Esophagus (tissue), 2 donors: Measurements from ENCODE around the gene ZNF891. TPM values are rescaled to one million over a fixed set of nuclear protein-coding genes. Genes with fewer than 3 reads are reported as not detected.
A peak's percentile ranks its signal among the peaks of the same experiment; 100 is the strongest.

Experiments used
- H3K27ac ChIP-seq, 2 donors: one replicate each; pipeline ENCODE4 v1.5.1; 2013; ENCODE audit warnings: low read depth in 2 of 2, mild to moderate bottlenecking in 2 of 2, inconsistent platforms in 1 of 2, low read length in 1 of 2, moderate library complexity in 1 of 2
- H3K27me3 ChIP-seq, 2 donors: one replicate each; pipeline ENCODE4 v1.6.1; 2013; ENCODE audit warnings: low read length in 2 of 2, control low read depth in 1 of 2, mild to moderate bottlenecking in 1 of 2; ENCODE audit not compliant: insufficient read depth in 2 of 2, control insufficient read depth in 1 of 2
- H3K36me3 ChIP-seq, 2 donors: one replicate each; pipeline ENCODE4 v1.6.1; 2013; ENCODE audit warnings: low read length in 1 of 2; ENCODE audit not compliant: control insufficient read depth in 2 of 2, insufficient read depth in 2 of 2
- H3K4me1 ChIP-seq, 2 donors: one replicate each; pipeline ENCODE4 v1.6.1; 2013; ENCODE audit warnings: low read length in 1 of 2; ENCODE audit not compliant: control insufficient read depth in 2 of 2, insufficient read depth in 2 of 2
- H3K4me3 ChIP-seq, 2 donors: one replicate each; pipeline ENCODE4 v1.5.1; 2013; ENCODE audit warnings: low read length in 2 of 2, mild to moderate bottlenecking in 2 of 2, low read depth in 1 of 2, moderate library complexity in 1 of 2
- H3K9me3 ChIP-seq, 2 donors: one replicate each; pipeline ENCODE4 v1.6.1; 2013; ENCODE audit warnings: mild to moderate bottlenecking in 2 of 2, low read depth in 1 of 2, low read length in 1 of 2, moderate library complexity in 1 of 2; ENCODE audit not compliant: control insufficient read depth in 2 of 2, insufficient read depth in 1 of 2
- WGBS, 2 donors: extraction: QIAGEN DNeasy Blood & Tissue Kit; methylation state at CpG; one replicate each; pipeline ENCODE4 v1.1.7; 2013; 5-methylcytosine and 5-hydroxymethylcytosine counted together
- polyA plus RNA-seq, 2 donors: library from polyadenylated mRNA; stranded (reverse); fragments of 200-250 nt; gene quantifications; one replicate each; pipeline ENCODE4 v1.2.3, GENCODE V29; 2013
- donor health status: healthy with polysubstance abuse.
- donor health status: Bipolar disorder and iron deficiency.

The ZNF891 gene
- polyA plus RNA-seq, 2 donors: 0.26 to 0.75 TPM

GRCh38 chr12:133124674-133125073, 5.4 kb downstream of the ZNF891 start:
- 99% methylated on average over 2 of the region's 2 CpGs for WGBS, 2 donors
- peaks cover 10 to 16% of the 10 kb centered on the region in 2 donors for H3K36me3 ChIP-seq

GRCh38 chr12:133120385-133121191, 9.5 kb downstream of the ZNF891 start:
- no peak overlapping the region for H3K4me3 ChIP-seq
- no peaks in the 10 kb centered on the region for H3K4me1 ChIP-seq
- H3K36me3 ChIP-seq: peaks cover 9 to 16% of the 10 kb centered on the region in 2 donors
- 93 to 94% methylated on average over 3 of the region's 3 CpGs for WGBS, 2 donors
- H3K27ac ChIP-seq: no peak overlapping the region
- peaks cover 26 to 27% of the 10 kb centered on the region in 2 donors for H3K9me3 ChIP-seq
- H3K27me3 ChIP-seq: no peaks in the 10 kb centered on the region

More at GRCh38 chr12:133124674-133125073, 5.4 kb downstream of the ZNF891 start:
- no peaks in the 10 kb centered on the region for H3K4me1 ChIP-seq
- H3K9me3 ChIP-seq: peaks cover 12 to 20% of the 10 kb centered on the region in 2 donors
- H3K27me3 ChIP-seq: no peaks in the 10 kb centered on the region
- no peak overlapping the region for H3K4me3 ChIP-seq
- H3K27ac ChIP-seq: no peak overlapping the region

GRCh38 chr12:133108150-133108549, 21.9 kb downstream of the ZNF891 start:
- H3K27me3 ChIP-seq: no peaks in the 10 kb centered on the region
- 97 to 99% methylated on average over 2 of the region's 2 CpGs for WGBS, 2 donors
- peaks cover 6 to 9% of the 10 kb centered on the region in 2 donors for H3K36me3 ChIP-seq
- peaks cover 9 to 22% of the 10 kb centered on the region in 2 donors for H3K9me3 ChIP-seq
- H3K4me3 ChIP-seq: no peak overlapping the region
- H3K27ac ChIP-seq: no peak overlapping the region
- H3K4me1 ChIP-seq: no peaks in the 10 kb centered on the region

- Histone ChIP-seq H3K4me3 (no peak overlapping the region), H3K9me3 (peaks cover 9 to 24% of the 10 kb centered on the region in 2 donors), H3K4me1 (no peaks in the 10 kb centered on the region), H3K27me3 (no peaks in the 10 kb centered on the region), H3K36me3 (peaks cover 6 to 10% of the 10 kb centered on the region in 2 donors), H3K27ac (no peak overlapping the region)
- 97 to 98% methylated on average over 1 of the region's 1 CpG for WGBS, 2 donors
Observed at GRCh38 chr12:133107121-133107520, 23.0 kb downstream of the ZNF891 start.

- Histone ChIP-seq H3K27me3 (no peaks in the 10 kb centered on the region), H3K27ac (no peak overlapping the region), H3K9me3 (peaks cover 9 to 23% of the 10 kb centered on the region in 2 donors), H3K36me3 (peaks cover 6 to 10% of the 10 kb centered on the region in 2 donors), H3K4me1 (no peaks in the 10 kb centered on the region), H3K4me3 (no peak overlapping the region)
- WGBS, 2 donors: 97 to 99% methylated on average over 5 of the region's 5 CpGs
Observed at GRCh38 chr12:133106253-133106652, 23.8 kb downstream of the ZNF891 start.

- no peak overlapping the region for H3K27ac ChIP-seq
- no peaks in the 10 kb centered on the region for H3K4me1 ChIP-seq
- peaks cover 9 to 22% of the 10 kb centered on the region in 2 donors for H3K9me3 ChIP-seq
- H3K4me3 ChIP-seq: no peak overlapping the region
- H3K27me3 ChIP-seq: no peaks in the 10 kb centered on the region
- 97 to 99% methylated on average over 3 of the region's 3 CpGs for WGBS, 2 donors
- peaks cover 7 to 10% of the 10 kb centered on the region in 2 donors for H3K36me3 ChIP-seq
Observed at GRCh38 chr12:133105620-133106019, 24.5 kb downstream of the ZNF891 start.

- peaks cover 3 to 26% of the 10 kb centered on the region in 2 donors for H3K9me3 ChIP-seq
- no peak overlapping the region for H3K27ac ChIP-seq
- H3K27me3 ChIP-seq: no peaks in the 10 kb centered on the region
- WGBS, 2 donors: 95 to 99% methylated on average over 6 of the region's 6 CpGs
- H3K4me3 ChIP-seq: no peak overlapping the region
- peaks cover 7 to 8% of the 10 kb centered on the region in 2 donors for H3K36me3 ChIP-seq
- H3K4me1 ChIP-seq: peaks cover 0 to 3% of the 10 kb centered on the region in 2 donors
Observed at GRCh38 chr12:133083345-133083744, 46.7 kb downstream of the ZNF891 start.

GRCh38 chr12:133081159-133081780, 48.8 kb downstream of the ZNF891 start:
- Histone ChIP-seq H3K4me1 (peaks cover 0 to 3% of the 10 kb centered on the region in 2 donors), H3K9me3 (peaks cover 7 to 31% of the 10 kb centered on the region in 2 donors), H3K27ac (peak overlapping the region; percentile 98 to 99), H3K36me3 (peaks cover 7 to 8% of the 10 kb centered on the region in 2 donors), H3K27me3 (no peaks in the 10 kb centered on the region), H3K4me3 (peak overlapping the region; percentile 96 to 98)
- 23 to 24% methylated on average over 17 of the region's 17 CpGs for WGBS, 2 donors

GRCh38 chr12:133080368-133081158, 49.5 kb downstream of the ZNF891 start, which contains the start of gene ZNF140:
Gene ZNF140, plus strand, starts transcription at chr12:133080923. Its CDS starts 398 bp downstream, at chr12:133081321.
- Histone ChIP-seq H3K4me1 (peaks cover 0 to 3% of the 10 kb centered on the region in 2 donors), H3K27ac (peak within 1 kb of the TSS; percentile 98 to 99), H3K9me3 (peaks cover 11 to 34% of the 10 kb centered on the region in 2 donors), H3K27me3 (no peaks in the 10 kb centered on the region), H3K36me3 (peaks cover 2 to 6% of the 10 kb centered on the region in 2 donors), H3K4me3 (peak within 1 kb of the TSS; percentile 96 to 98)
- WGBS, 2 donors: 0% methylated on average over 66 to 69 of the region's 69 CpGs
